VCaP (cell line): ENCODE measurements around the gene KRTAP17-1.

ENCODE experiments used
- H3K27ac ChIP-seq: fragments of 450-650 bp; 2 replicates; pipeline ENCODE4 v1.5.1; 2017
- TF ChIP-seq, protein P1 (sequence below): fragments of 450-650 bp; conservative IDR thresholded peaks from 2 replicates; pipeline ENCODE4 v1.5.1; 2017; ENCODE audit warnings: mild to moderate bottlenecking, moderate library complexity

The KRTAP17-1 gene

DNA sequence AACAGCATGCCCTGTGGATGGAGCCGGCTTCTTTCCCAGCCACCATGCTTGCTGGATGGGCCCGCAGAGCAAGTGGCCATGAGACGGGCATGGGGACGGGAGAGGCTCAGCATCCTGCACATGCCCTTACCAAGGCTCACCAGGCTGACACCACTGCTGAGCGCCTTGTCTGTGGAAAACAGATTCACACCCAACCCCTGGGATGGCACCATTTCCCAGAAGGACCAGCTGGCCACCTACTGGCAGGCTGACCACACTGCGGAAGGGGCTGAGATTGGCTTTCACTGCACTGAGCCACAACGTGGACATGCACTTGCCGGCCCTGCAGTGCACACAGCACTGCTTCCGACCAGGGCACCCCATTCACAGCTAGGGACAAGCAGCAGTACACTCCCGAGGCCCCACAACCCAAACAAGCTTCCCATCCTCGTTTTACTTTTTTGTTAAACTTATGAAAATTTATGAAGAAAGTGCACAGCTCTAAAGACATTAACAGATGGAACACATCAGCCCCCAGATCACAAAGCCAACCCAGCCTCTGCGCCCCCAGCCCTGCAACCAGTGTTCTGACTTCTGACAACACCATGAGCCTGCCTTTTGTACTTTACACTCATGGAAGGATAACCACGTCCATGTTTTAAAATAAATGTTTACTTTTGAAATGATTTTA, 13.9 kb upstream of the KRTAP17-1 start:
- H3K27ac ChIP-seq: no peak overlapping the region
- TF ChIP-seq, protein P1, sequence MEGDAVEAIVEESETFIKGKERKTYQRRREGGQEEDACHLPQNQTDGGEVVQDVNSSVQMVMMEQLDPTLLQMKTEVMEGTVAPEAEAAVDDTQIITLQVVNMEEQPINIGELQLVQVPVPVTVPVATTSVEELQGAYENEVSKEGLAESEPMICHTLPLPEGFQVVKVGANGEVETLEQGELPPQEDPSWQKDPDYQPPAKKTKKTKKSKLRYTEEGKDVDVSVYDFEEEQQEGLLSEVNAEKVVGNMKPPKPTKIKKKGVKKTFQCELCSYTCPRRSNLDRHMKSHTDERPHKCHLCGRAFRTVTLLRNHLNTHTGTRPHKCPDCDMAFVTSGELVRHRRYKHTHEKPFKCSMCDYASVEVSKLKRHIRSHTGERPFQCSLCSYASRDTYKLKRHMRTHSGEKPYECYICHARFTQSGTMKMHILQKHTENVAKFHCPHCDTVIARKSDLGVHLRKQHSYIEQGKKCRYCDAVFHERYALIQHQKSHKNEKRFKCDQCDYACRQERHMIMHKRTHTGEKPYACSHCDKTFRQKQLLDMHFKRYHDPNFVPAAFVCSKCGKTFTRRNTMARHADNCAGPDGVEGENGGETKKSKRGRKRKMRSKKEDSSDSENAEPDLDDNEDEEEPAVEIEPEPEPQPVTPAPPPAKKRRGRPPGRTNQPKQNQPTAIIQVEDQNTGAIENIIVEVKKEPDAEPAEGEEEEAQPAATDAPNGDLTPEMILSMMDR: peak; percentile 88

DNA sequence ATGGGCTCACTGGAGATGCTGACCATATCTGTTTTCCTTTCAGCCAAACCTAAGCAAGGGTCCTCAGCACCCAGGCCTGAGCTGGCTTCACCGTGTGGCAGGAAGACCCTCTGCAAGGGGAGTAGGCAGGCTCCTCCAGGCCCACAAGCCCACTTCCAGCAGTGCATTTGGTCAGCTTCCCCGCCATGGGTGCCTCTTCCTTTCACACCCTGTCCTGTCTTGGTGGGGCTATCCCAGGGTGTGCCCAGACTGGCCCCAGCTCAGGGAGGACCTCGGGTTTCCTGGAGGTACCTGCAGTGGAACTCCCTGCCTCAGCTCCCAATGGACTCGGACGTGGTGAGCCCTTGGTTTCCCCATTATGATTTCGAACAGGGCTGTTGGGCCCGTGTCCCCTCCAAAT, 12.7 kb upstream of the KRTAP17-1 start:
- TF ChIP-seq, protein P1: no peak

DNA sequence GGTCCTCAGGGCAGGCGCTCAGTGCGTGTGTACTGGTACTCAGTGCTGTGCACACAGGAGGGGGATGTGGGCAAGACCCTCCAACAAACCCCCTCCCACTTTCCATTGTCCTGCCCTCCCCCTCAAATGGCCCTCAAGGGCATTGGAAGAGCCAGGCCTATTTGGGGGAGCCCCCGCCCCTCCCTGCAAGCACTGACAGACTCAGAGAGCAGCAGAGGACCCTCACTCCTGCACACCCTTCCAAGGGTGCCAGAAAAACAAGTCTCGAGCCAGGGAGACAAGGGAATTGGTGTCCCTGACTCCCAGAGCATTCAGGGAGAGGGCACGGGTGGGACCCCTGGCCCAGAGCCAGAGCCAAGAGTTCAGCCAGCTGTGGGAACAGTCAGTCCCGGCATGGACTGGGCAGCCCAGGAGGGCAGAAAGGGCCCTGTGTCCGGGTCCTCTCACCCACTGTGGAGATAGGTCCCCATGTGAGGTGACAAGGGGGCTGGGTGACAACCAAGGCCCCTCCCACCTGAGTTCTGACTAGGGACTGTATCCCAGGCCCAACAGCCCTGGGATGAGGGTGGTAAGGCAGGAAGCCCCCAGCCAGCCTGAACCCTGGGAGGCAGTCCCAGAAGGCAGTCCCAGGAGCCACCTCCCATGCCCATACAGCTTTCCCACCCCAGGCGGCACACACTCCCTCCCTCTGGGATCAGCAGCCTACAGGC, 12.1 kb upstream of the KRTAP17-1 start:
- TF ChIP-seq, protein P1: no peak
- no peak overlapping the region for H3K27ac ChIP-seq

More for the DNA sequence above, 12.7 kb upstream of the KRTAP17-1 start:
- no peak overlapping the region for H3K27ac ChIP-seq

DNA sequence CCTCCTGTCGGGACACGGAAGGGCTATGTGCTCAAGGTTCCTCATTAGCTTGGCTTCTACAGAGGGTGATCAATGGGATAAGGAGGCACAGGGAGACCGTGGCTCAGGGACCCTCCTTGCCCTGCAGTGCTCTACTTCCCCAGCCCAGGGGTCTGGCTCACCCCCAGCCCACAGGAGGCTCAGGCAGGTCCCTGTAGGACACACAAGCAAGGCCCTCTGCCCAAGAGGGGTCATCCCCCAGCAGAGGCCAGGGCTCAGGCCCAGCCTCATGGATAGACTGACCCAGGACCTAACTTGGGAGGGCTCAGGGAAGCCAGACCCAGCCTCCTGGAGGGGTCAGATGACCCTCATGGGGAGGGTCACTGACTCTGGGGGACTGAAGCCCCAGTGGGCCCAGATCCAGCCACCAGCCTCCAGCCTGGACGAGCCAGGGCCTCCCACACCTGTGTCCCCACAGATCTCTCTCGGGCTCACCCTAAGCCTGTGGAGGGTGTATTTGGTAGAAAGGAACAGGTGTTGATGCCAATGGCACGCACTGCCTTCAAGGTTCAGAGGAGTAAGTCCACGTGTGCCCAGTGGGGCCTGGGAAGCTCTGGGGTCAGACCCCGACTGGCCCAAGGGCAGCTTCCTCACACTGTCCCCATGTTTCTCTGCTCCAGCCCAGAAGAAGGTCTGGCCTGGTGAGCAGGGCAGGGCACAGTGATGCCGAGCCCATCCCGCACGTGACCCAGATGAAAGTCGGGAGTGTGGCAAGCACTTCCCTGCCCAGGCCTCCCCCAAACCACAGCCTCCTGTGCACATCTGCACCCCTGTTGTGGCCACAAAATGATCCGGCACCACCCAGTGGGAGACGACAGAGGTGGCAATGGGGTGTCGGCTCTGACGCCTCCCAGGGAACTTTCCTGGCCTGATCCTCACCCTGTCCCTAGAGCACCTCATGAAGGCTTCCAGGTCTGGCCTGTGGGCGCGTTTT, 10.9 kb upstream of the KRTAP17-1 start:
- TF ChIP-seq, protein P1: no peak
- H3K27ac ChIP-seq: no peak overlapping the region

DNA sequence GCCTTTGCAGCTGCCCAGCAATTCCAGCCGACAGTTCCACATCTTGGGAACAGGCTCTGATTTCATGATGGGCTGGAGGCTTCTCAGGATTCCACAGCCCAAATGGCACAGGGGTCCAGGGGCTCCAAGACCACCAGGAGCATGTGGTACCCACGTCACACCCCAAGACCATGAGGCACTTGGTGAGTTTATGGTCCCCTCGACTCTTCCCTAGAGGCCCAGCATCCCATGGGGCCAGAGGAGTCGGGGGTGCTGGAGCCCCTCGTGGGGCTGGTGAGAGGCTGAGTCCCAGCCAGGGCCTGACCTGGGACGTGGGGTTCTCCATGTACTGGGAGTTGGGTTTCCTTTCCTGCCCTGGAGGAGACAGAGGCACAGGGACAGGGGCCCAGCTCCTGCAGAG, 10.1 kb upstream of the KRTAP17-1 start:
- TF ChIP-seq, protein P1: no peak
- H3K27ac ChIP-seq: no peak overlapping the region

DNA sequence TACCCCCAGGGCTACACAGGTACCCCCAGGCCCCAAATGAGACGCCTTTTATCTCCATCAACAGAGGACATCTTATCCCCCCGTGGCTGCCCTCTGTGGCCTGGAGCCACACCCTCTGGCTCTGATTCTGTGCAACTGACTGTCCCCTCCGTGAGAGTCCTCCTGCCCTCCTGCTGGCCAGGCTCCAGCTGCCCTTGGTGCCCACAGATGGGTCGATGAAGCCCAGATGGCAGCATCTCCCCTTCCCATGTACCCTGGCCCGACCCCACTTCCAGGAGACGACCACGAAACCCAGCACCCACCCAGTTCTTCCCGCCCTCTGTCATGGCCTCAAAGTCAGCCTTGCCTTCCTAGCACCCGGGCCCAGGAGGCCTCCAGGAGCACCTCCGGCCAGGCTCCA, 9.6 kb upstream of the KRTAP17-1 start:
- TF ChIP-seq, protein P1: no peak
- H3K27ac ChIP-seq: no peak overlapping the region
